ENCODE data around the gene FGF3. TPM values are rescaled to one million over a fixed set of nuclear protein-coding genes. Genes with fewer than 3 reads are reported as not detected.

The FGF3 gene
- total RNA-seq, 1 donor from 2014 or later: not detected

GRCh38 chr11:69803022-69803421 lies 16.2 kb downstream of the FGF3 start:
- Histone ChIP-seq H3K4me1 (no peaks in the 10 kb centered on the region), H3K9me3 (no peaks in the 10 kb centered on the region), H3K36me3 (no peaks in the 10 kb centered on the region), H3K27me3 (no peaks in the 10 kb centered on the region), H3K4me3 (no peak overlapping the region), H3K27ac (no peak overlapping the region)
- intact Hi-C loops (cut with DNase I): no loop called here
- DNase-seq (ENCODE audit: low spot score in 2 of 2): no peak
- TF ChIP-seq CTCF (IDR thresholded peaks at IDR 0.05): no peak

GRCh38 chr11:69802590-69802989 lies 16.6 kb downstream of the FGF3 start:
- intact Hi-C loops (cut with DNase I): no loop called here
- H3K9me3 ChIP-seq: no peaks in the 10 kb centered on the region
- H3K27me3 ChIP-seq: no peaks in the 10 kb centered on the region
- DNase-seq (ENCODE audit: low spot score in 2 of 2): no peak
- H3K36me3 ChIP-seq: no peaks in the 10 kb centered on the region
- no peak for TF ChIP-seq CTCF (IDR thresholded peaks at IDR 0.05)
- no peak overlapping the region for H3K4me3 ChIP-seq
- H3K4me1 ChIP-seq: no peaks in the 10 kb centered on the region
- no peak overlapping the region for H3K27ac ChIP-seq

GRCh38 chr11:69801513-69802335 lies 17.5 kb downstream of the FGF3 start:
- intact Hi-C loops (cut with DNase I): no loop called here

GRCh38 chr11:69800278-69800677 lies 18.9 kb downstream of the FGF3 start:
- Histone ChIP-seq H3K9me3 (no peaks in the 10 kb centered on the region), H3K27ac (no peak overlapping the region), H3K4me1 (no peaks in the 10 kb centered on the region), H3K4me3 (no peak overlapping the region), H3K27me3 (no peaks in the 10 kb centered on the region), H3K36me3 (no peaks in the 10 kb centered on the region)
- intact Hi-C loops (cut with DNase I): no loop called here
- no peak for DNase-seq (ENCODE audit: low spot score in 2 of 2)
- no peak for TF ChIP-seq CTCF (IDR thresholded peaks at IDR 0.05)

More at GRCh38 chr11:69801513-69802335, 17.5 kb downstream of the FGF3 start:
- Histone ChIP-seq H3K27ac (no peak overlapping the region), H3K4me1 (no peaks in the 10 kb centered on the region), H3K36me3 (no peaks in the 10 kb centered on the region), H3K4me3 (no peak overlapping the region), H3K9me3 (no peaks in the 10 kb centered on the region), H3K27me3 (no peaks in the 10 kb centered on the region)
- peak in 2 of 3 experiments; percentile 33 to 36 for TF ChIP-seq CTCF (IDR thresholded peaks at IDR 0.05)
- DNase-seq (ENCODE audit: low spot score in 2 of 2): no peak

GRCh38 chr11:69799582-69799981 lies 19.6 kb downstream of the FGF3 start:
- no peak overlapping the region for H3K27ac ChIP-seq
- intact Hi-C loops (cut with DNase I): no loop called here
- H3K4me1 ChIP-seq: no peaks in the 10 kb centered on the region
- H3K4me3 ChIP-seq: no peak overlapping the region
- no peaks in the 10 kb centered on the region for H3K27me3 ChIP-seq
- TF ChIP-seq CTCF (IDR thresholded peaks at IDR 0.05): no peak
- H3K36me3 ChIP-seq: no peaks in the 10 kb centered on the region
- no peaks in the 10 kb centered on the region for H3K9me3 ChIP-seq
- DNase-seq (ENCODE audit: low spot score in 2 of 2): no peak

Data from ascending aorta (tissue), 2 donors.